Measurements from ENCODE around the gene NOTCH2. TPM values are rescaled to one million over a fixed set of nuclear protein-coding genes. Genes with fewer than 3 reads are reported as not detected.
"Not testable (repeated sequence)": the region's sequence is repeated elsewhere in the genome, so short reads cannot be mapped to it uniquely, and the experiment has no call there.

Gene NOTCH2
- total RNA-seq, 1 donor from 2014 or later, result 142 TPM

GRCh38 chr1:120008320-120008719 is 61.1 kb downstream of the NOTCH2 start:
- H3K4me3 Mint-ChIP-seq; H3K36me3 Mint-ChIP-seq; H3K9me3 Mint-ChIP-seq; H3K4me1 Mint-ChIP-seq (ENCODE audit: unreplicated experiment); H3K27ac Mint-ChIP-seq; H3K27me3 Mint-ChIP-seq; DNase-seq (ENCODE audit: extremely low spot score, unreplicated experiment): not testable (repeated sequence)

DNA sequence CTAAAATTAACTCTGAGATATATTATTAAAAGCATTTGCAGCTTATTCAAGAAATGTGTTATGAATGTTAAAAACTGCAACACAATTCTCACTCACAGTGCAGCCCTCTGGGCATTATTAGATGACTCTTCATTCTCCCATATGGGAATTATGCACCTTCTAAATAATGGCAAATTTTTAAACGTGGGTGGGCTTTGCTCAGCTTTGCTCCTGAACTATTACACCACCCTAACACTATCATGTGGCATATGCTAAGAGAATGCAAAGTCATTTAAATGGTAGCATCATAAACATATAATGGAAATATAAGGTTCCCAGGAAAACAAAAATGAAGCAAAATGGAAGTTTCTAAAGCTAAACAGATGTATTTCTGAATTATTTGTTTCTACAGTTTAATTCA is 61.6 kb downstream of the NOTCH2 start:
- not testable (repeated sequence) for H3K9me3 Mint-ChIP-seq; DNase-seq (ENCODE audit: extremely low spot score, unreplicated experiment); H3K4me3 Mint-ChIP-seq; H3K36me3 Mint-ChIP-seq; H3K4me1 Mint-ChIP-seq (ENCODE audit: unreplicated experiment); H3K27me3 Mint-ChIP-seq; H3K27ac Mint-ChIP-seq

DNA sequence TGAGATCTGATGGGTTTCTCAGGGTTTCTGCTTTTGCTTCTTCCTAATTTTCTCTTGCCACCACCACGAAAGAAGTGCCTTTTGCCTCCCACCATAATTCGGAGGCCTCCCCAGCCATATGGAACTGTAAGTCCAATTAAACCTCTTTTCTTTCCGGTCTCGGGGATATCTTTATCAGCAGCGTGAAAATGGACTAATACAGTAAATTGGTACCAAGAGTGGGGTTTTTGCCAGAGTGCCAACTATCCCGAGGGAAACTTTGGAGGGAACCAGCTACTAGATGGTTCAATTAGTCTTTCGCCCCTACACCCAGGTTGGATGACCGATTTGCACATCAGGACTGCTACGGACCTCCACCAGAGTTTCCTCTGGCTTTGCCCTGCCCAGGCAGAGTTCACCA is 68.4 kb downstream of the NOTCH2 start:
- not testable (repeated sequence) for H3K27me3 Mint-ChIP-seq; H3K4me1 Mint-ChIP-seq (ENCODE audit: unreplicated experiment); H3K9me3 Mint-ChIP-seq; H3K36me3 Mint-ChIP-seq; DNase-seq (ENCODE audit: extremely low spot score, unreplicated experiment); H3K4me3 Mint-ChIP-seq; H3K27ac Mint-ChIP-seq

- not testable (repeated sequence) for H3K27ac Mint-ChIP-seq; H3K36me3 Mint-ChIP-seq; DNase-seq (ENCODE audit: extremely low spot score, unreplicated experiment); H3K27me3 Mint-ChIP-seq; H3K9me3 Mint-ChIP-seq; H3K4me3 Mint-ChIP-seq; H3K4me1 Mint-ChIP-seq (ENCODE audit: unreplicated experiment)
These were observed 72.6 kb downstream of the NOTCH2 start for GRCh38 chr1:119996731-119997312.

DNA sequence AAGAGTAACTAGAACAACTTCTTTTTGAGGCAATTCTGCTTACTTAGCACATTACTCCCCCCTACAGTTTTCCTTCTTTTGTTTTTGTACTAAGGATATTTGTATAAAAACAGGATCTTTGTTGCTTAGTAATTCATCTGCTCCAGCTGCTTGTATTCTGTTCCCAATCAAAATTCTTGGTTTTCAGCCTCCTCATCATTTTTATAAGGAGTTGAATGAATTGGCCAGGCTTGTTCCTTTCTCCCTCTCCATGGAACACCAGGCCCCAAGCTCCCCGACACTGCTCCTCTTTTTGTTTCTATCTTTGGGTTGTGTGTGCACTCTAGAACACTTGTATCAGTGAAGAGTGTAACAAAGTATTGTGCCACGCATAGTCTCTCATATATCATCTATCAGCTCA is 73.5 kb downstream of the NOTCH2 start:
- H3K36me3 Mint-ChIP-seq; H3K4me1 Mint-ChIP-seq (ENCODE audit: unreplicated experiment); H3K27me3 Mint-ChIP-seq; H3K27ac Mint-ChIP-seq; H3K9me3 Mint-ChIP-seq; DNase-seq (ENCODE audit: extremely low spot score, unreplicated experiment); H3K4me3 Mint-ChIP-seq: not testable (repeated sequence)

DNA sequence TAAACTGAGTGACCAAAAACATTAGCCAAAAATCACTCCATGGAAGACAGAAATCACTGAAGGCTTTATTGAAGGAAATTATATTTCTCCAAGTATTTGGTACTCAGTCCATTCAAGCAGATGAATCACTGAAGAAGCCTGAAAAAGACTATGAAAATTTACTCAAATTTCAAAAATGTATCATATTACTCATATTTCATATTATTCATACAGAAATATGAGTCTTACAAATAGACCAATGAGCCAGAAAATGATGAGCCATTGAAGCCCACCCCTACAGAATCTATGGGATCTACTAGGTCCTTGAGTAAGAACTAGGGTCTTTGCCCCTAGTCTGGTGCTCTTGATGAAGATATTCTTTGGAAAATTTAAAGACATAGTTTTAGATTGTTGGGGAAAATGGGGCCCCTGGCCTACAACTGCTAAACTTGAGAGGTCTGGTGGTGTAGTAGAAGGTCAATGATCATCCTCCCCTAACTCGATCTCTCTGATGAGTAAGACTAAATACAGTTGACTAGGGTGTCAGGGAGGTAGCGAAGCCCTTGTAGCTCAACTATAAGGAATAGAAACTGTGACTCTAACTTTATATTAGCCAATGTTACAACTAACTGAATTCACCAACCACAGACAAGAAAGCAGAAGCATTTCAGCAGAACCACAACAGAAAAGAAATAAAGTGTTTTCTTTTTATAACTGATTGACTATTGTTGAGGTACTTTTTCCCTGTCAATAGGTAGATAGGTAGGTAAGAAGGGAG is 81.0 kb downstream of the NOTCH2 start:
- Mint-ChIP-seq H3K4me1 (ENCODE audit: unreplicated experiment) (peaks cover 9% of the 10 kb centered on the region), H3K9me3 (peaks cover 5% of the 10 kb centered on the region), H3K27me3 (no peaks in the 10 kb centered on the region), H3K27ac (no peak overlapping the region), H3K36me3 (peaks cover 31% of the 10 kb centered on the region), H3K4me3 (no peak overlapping the region)
- DNase-seq (ENCODE audit: extremely low spot score, unreplicated experiment), result no peak
- no peak for TF ChIP-seq CTCF (conservative IDR thresholded peaks at IDR 0.05)

GRCh38 chr1:119987686-119988085 is 81.8 kb downstream of the NOTCH2 start:
- Mint-ChIP-seq H3K9me3 (peaks cover 5% of the 10 kb centered on the region), H3K27ac (no peak overlapping the region), H3K27me3 (no peaks in the 10 kb centered on the region), H3K36me3 (peaks cover 31% of the 10 kb centered on the region), H3K4me1 (ENCODE audit: unreplicated experiment) (peaks cover 9% of the 10 kb centered on the region), H3K4me3 (no peak overlapping the region)
- DNase-seq (ENCODE audit: extremely low spot score, unreplicated experiment), result no peak
- TF ChIP-seq CTCF (conservative IDR thresholded peaks at IDR 0.05), result no peak

GRCh38 chr1:119987112-119987511 is 82.3 kb downstream of the NOTCH2 start:
- no peak for TF ChIP-seq CTCF (conservative IDR thresholded peaks at IDR 0.05)
- Mint-ChIP-seq H3K9me3 (peaks cover 5% of the 10 kb centered on the region), H3K36me3 (peaks cover 32% of the 10 kb centered on the region), H3K27ac (no peak overlapping the region), H3K4me1 (ENCODE audit: unreplicated experiment) (peaks cover 15% of the 10 kb centered on the region), H3K27me3 (no peaks in the 10 kb centered on the region), H3K4me3 (no peak overlapping the region)
- no peak for DNase-seq (ENCODE audit: extremely low spot score, unreplicated experiment)
